HuH-7.5 (cell line): ENCODE data around the gene ARRDC2.

Experiments used
- DNase-seq: peaks from one replicate; pipeline ENCODE4 v3.0.0; 2011; ENCODE audit warnings: low spot score

Gene ARRDC2

GRCh38 chr19:18058208-18059009 is 50.4 kb downstream of the ARRDC2 start:
- DNase-seq, result peak; percentile 80

GRCh38 chr19:18059297-18059696 is 51.3 kb downstream of the ARRDC2 start:
- DNase-seq, result no peak

- no peak for DNase-seq
Measured at GRCh38 chr19:18059902-18060301, 51.9 kb downstream of the ARRDC2 start.

DNA sequence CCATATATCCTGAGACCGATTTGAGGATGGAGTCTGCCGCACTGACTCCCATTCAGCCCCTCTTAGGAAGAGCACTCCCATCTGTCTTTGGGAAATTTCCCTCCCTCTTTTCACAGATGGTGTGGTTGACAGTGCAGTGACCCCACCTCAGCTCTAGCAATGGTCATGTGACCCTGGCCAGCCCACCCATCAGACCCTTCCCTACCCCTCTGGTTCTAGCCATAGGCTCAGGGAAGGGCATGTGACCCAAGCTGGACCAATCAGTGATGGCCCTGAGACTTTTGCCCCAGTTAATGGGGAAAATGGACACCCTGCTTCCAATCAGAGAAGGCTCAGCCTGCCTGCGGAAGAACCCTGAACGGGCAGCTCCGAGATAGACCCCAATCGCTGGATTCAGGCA is 52.5 kb downstream of the ARRDC2 start:
- DNase-seq, result no peak

DNA sequence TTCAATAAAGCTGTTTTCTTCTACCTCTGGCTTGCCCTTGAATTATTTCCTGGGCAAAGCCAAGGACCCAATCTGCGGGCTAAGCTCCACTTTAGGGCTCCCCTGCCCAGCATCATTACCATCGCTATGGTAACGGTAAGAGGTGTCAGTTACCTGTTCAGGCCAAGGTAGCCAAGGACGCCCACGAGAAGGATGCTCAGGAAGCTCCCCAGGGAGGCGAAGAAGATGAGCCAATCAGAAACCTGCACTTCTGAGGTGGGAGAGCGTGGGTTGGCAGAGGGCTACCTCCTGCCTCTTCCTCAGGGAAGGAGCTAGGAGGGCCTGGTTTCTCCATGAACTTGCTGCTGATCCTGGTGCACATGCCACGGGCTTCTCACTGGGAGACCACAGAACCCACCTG is 54.1 kb downstream of the ARRDC2 start:
- DNase-seq, result no peak

GRCh38 chr19:18063463-18063862 is 55.5 kb downstream of the ARRDC2 start:
- no peak for DNase-seq
